ENCODE data around the gene HOOK2. TPM values are rescaled to one million over a fixed set of nuclear protein-coding genes. Genes with fewer than 3 reads are reported as not detected.

HOOK2 gene
- total and polyA plus RNA-seq, 2 of the 13 experiments (the other 11 are each of a cell fraction or from before 2014, with no cell fraction given), result 9.2 to 12.9 TPM

- peak; percentile 97 for TF ChIP-seq ZNF878 (CRISPR knock-in tag; IDR thresholded peaks at IDR 0.05)
- peak; percentile 40 for TF ChIP-seq HMGXB3 (CRISPR knock-in tag; IDR thresholded peaks at IDR 0.05; ENCODE audit: borderline replicate concordance)
- no peak for TF ChIP-seq ZNF138 (CRISPR knock-in tag; IDR thresholded peaks at IDR 0.05; ENCODE audit: low read depth)
- TF ChIP-seq SIN3A (IDR thresholded peaks at IDR 0.05; ENCODE audit: borderline replicate concordance, low read depth, low read length), result peak; percentile 76; the same call in 1 of the 2 replicates
- TF ChIP-seq NFYB (CRISPR knock-in tag; IDR thresholded peaks at IDR 0.05), result peak; percentile 92
- peak; percentile 100 for TF ChIP-seq KDM5A (IDR thresholded peaks at IDR 0.05; ENCODE audit: borderline replicate concordance, low read length)
- no peak for TF ChIP-seq SRY (CRISPR knock-in tag; IDR thresholded peaks at IDR 0.05)
- TF ChIP-seq ZNF543 (CRISPR knock-in tag; IDR thresholded peaks at IDR 0.05), result 0 out of 2 replicates have a peak, but pooled peaks have one; percentile 44
- no peak for TF ChIP-seq NCOA5 (CRISPR knock-in tag; IDR thresholded peaks at IDR 0.05)
- TF ChIP-seq PHB2 (IDR thresholded peaks at IDR 0.05; ENCODE audit: partially characterized antibody), result no peak
- peak; percentile 35; the same call in 1 of the 2 replicates for TF ChIP-seq HINFP (CRISPR knock-in tag; IDR thresholded peaks at IDR 0.05; ENCODE audit: low read depth)
- TF ChIP-seq ZC3H13 (CRISPR knock-in tag; IDR thresholded peaks at IDR 0.05), result 0 out of 2 replicates have a peak, but pooled peaks have one; percentile 14
- TF ChIP-seq, protein P1, sequence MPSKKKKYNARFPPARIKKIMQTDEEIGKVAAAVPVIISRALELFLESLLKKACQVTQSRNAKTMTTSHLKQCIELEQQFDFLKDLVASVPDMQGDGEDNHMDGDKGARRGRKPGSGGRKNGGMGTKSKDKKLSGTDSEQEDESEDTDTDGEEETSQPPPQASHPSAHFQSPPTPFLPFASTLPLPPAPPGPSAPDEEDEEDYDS (CRISPR knock-in tag; IDR thresholded peaks at IDR 0.05), result peak; percentile 8; the same call in 1 of the 2 replicates
- peak; percentile 56; the same call in 1 of the 2 replicates for TF ChIP-seq ZNF670 (CRISPR knock-in tag; IDR thresholded peaks at IDR 0.05; ENCODE audit: borderline replicate concordance)
- TF ChIP-seq, protein P2, sequence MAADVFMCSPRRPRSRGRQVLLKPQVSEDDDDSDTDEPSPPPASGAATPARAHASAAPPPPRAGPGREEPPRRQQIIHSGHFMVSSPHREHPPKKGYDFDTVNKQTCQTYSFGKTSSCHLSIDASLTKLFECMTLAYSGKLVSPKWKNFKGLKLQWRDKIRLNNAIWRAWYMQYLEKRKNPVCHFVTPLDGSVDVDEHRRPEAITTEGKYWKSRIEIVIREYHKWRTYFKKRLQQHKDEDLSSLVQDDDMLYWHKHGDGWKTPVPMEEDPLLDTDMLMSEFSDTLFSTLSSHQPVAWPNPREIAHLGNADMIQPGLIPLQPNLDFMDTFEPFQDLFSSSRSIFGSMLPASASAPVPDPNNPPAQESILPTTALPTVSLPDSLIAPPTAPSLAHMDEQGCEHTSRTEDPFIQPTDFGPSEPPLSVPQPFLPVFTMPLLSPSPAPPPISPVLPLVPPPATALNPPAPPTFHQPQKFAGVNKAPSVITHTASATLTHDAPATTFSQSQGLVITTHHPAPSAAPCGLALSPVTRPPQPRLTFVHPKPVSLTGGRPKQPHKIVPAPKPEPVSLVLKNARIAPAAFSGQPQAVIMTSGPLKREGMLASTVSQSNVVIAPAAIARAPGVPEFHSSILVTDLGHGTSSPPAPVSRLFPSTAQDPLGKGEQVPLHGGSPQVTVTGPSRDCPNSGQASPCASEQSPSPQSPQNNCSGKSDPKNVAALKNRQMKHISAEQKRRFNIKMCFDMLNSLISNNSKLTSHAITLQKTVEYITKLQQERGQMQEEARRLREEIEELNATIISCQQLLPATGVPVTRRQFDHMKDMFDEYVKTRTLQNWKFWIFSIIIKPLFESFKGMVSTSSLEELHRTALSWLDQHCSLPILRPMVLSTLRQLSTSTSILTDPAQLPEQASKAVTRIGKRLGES (CRISPR knock-in tag; IDR thresholded peaks at IDR 0.05; ENCODE audit: borderline replicate concordance), result no peak
- no peak for TF ChIP-seq ARID2 (CRISPR knock-in tag; IDR thresholded peaks at IDR 0.05; ENCODE audit: borderline replicate concordance)
- TF ChIP-seq, protein P3, sequence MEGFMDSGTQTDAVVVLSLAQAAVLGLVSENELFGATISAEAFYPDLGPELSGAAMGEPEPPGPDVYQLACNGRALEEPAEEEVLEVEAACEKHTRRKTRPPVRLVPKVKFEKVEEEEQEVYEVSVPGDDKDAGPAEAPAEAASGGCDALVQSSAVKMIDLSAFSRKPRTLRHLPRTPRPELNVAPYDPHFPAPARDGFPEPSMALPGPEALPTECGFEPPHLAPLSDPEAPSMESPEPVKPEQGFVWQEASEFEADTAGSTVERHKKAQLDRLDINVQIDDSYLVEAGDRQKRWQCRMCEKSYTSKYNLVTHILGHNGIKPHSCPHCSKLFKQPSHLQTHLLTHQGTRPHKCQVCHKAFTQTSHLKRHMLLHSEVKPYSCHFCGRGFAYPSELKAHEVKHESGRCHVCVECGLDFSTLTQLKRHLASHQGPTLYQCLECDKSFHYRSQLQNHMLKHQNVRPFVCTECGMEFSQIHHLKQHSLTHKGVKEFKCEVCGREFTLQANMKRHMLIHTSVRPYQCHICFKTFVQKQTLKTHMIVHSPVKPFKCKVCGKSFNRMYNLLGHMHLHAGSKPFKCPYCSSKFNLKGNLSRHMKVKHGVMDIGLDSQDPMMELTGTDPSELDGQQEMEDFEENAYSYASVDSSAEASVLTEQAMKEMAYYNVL (CRISPR knock-in tag; IDR thresholded peaks at IDR 0.05; ENCODE audit: borderline replicate concordance), result no peak
Observed at GRCh38 chr19:12736995-12737834, 38.1 kb downstream of the HOOK2 start, which contains the start of gene GET3 (continued).

All from HepG2 (cell line).